ENCODE data around the gene ARHGEF16. TPM values are rescaled to one million over a fixed set of nuclear protein-coding genes. Genes with fewer than 3 reads are reported as not detected.

ARHGEF16 gene
- total RNA-seq, 4 donors from 2014 or later: 5.9 to 13.6 (median 8.4) TPM

DNA sequence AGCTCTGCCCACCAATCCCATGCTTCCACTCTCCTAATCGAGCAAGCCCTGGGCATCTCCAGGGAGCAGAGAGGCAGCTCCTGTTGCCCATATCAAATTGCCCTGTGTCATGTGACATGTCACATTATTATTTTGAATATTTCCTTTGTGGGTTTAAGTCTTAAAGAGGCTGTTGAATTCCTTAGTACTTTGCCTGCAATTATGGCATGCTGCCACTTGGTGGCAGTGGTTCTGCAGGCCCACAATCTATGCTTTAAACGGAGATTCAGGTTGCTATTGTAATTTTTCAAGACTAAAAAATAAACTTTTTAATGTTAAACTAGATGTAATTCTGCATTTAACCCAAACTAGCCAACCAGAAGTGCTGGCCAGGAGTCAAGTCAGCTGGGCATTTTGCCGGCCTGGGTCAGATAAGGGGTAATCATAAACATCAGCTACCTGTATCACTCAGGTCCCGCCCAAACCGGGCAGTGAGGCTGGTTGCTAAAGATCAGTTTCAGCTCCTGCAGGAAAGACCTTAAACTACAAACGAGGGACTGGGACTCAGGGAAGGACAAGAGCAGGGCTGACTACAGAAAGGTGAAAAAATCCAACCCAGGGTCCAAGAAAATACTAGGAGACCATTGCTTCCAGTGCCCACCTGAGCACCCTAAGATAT is 37.3 kb upstream of the ARHGEF16 start:
- no peak overlapping the region for H3K4me3 ChIP-seq
- peaks cover 86% of the 10 kb centered on the region for H3K27me3 ChIP-seq
- H3K9me3 ChIP-seq: no peaks in the 10 kb centered on the region
- WGBS: 83% methylated on average over 6 of the region's 6 CpGs
- TF ChIP-seq, protein P1, sequence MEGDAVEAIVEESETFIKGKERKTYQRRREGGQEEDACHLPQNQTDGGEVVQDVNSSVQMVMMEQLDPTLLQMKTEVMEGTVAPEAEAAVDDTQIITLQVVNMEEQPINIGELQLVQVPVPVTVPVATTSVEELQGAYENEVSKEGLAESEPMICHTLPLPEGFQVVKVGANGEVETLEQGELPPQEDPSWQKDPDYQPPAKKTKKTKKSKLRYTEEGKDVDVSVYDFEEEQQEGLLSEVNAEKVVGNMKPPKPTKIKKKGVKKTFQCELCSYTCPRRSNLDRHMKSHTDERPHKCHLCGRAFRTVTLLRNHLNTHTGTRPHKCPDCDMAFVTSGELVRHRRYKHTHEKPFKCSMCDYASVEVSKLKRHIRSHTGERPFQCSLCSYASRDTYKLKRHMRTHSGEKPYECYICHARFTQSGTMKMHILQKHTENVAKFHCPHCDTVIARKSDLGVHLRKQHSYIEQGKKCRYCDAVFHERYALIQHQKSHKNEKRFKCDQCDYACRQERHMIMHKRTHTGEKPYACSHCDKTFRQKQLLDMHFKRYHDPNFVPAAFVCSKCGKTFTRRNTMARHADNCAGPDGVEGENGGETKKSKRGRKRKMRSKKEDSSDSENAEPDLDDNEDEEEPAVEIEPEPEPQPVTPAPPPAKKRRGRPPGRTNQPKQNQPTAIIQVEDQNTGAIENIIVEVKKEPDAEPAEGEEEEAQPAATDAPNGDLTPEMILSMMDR (IDR thresholded peaks at IDR 0.05): no peak
- TF ChIP-seq POLR2AphosphoS5 (IDR thresholded peaks at IDR 0.05) (no peak), POLR2A (IDR thresholded peaks at IDR 0.05) (no peak), EP300 (IDR thresholded peaks at IDR 0.05) (no peak)
- peaks cover 5% of the 10 kb centered on the region for H3K4me1 ChIP-seq
- DNase-seq (ENCODE audit: low spot score in 2 of 2): no peak
- H3K27ac ChIP-seq: no peak overlapping the region
- no peaks in the 10 kb centered on the region for H3K36me3 ChIP-seq

DNA sequence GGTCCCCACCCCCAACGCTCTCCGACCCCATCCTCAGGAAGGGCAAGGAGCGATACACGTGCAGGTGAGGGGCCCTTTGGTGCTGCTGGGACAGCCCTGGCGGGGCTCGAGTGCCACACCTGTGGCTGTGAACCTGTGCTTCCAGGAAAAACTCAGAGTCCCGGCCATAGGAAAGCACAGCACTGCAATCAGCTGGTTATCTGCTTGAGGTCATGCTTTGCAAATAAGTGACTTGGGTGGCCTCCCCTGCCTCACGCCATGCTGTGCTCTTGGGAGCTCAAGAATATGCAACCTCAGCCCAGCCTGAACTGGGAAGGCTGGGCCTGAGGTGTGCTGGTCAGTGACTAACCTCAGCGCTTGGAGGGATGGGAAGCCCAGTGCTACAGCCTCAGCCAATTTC is 36.5 kb upstream of the ARHGEF16 start:
- H3K4me1 ChIP-seq: peaks cover 5% of the 10 kb centered on the region

DNA sequence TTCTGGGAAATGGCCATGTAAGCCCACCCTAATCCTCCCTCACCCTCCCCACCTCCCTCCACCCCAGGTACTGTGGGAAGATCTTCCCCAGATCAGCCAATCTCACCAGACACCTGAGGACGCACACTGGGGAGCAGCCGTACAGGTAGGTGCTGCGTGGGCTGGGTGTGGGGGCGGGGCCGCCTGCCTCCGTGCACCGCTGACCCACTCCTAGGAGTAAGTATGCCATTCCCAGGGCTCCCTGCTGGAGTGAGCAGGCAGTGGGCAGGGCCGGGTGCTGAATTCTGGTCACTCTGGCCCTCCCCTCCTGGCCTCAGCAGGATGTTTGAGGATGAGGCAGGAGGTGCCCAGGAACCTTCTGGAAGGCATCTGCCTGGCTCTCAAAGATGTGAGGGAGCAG is 35.9 kb upstream of the ARHGEF16 start:
- no peak for DNase-seq (ENCODE audit: low spot score in 2 of 2)
- Histone ChIP-seq H3K4me1 (peaks cover 11% of the 10 kb centered on the region), H3K27ac (no peak overlapping the region), H3K4me3 (no peak overlapping the region), H3K36me3 (no peaks in the 10 kb centered on the region), H3K27me3 (peaks cover 75% of the 10 kb centered on the region), H3K9me3 (no peaks in the 10 kb centered on the region)
- TF ChIP-seq EP300 (IDR thresholded peaks at IDR 0.05) (no peak), POLR2AphosphoS5 (IDR thresholded peaks at IDR 0.05) (no peak), POLR2A (IDR thresholded peaks at IDR 0.05) (no peak)
- TF ChIP-seq, protein P1 (IDR thresholded peaks at IDR 0.05): no peak
- no CpG with 5 or more reads among the region's 8 CpGs for WGBS

More for the DNA sequence above, 36.5 kb upstream of the ARHGEF16 start:
- H3K4me3 ChIP-seq: no peak overlapping the region
- 88% methylated on average over 8 of the region's 9 CpGs for WGBS
- no peaks in the 10 kb centered on the region for H3K9me3 ChIP-seq
- no peak overlapping the region for H3K27ac ChIP-seq
- H3K36me3 ChIP-seq: no peaks in the 10 kb centered on the region
- no peak for TF ChIP-seq EP300 (IDR thresholded peaks at IDR 0.05)
- no peak for TF ChIP-seq POLR2A (IDR thresholded peaks at IDR 0.05)
- TF ChIP-seq POLR2AphosphoS5 (IDR thresholded peaks at IDR 0.05): no peak
- TF ChIP-seq, protein P1 (IDR thresholded peaks at IDR 0.05): no peak
- H3K27me3 ChIP-seq: peaks cover 79% of the 10 kb centered on the region
- DNase-seq (ENCODE audit: low spot score in 2 of 2): no peak

DNA sequence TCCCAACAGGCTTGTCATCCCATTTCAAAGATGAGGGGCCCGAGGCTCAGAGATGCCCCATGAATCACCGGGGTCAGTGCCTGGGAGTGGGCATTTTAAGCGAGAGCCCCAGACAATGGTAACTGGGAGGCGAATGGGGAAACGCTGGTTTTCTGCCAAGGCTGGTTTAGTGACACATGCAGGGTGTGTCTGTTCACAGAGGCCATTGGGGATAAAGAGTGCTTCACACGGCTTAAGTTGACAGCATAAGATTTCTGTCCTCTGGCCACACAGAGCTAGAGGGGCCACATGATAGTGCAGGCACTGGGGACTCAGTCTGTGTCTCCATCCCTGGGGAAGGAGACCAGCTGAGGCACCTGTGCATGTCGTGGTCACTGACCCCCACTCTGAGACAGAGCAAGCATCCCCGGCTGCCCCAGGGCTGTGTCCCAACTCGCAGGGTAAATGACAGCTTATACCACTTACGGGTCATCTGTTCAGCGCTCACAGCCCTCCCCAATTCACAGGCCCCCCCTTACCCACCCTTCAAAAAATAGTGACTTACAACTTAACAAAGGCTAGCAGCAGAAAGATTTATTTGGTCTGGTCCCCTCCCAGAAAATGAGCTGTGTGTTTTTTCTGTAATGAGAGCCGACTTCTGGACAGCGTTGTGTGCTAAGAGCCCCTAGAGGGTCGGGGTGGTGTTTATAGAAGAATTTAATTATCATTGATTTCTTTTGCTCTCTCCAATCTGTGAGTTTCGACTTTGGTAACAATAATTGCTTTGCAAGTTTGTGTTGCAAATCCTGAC is 34.9 kb upstream of the ARHGEF16 start:
- Histone ChIP-seq H3K36me3 (no peaks in the 10 kb centered on the region), H3K4me1 (peaks cover 20% of the 10 kb centered on the region), H3K27me3 (peaks cover 69% of the 10 kb centered on the region), H3K9me3 (no peaks in the 10 kb centered on the region), H3K27ac (no peak overlapping the region), H3K4me3 (no peak overlapping the region)
- DNase-seq (ENCODE audit: low spot score in 2 of 2): no peak
- WGBS: 47% methylated on average over 14 of the region's 15 CpGs
- TF ChIP-seq, protein P1 (IDR thresholded peaks at IDR 0.05): no peak
- TF ChIP-seq POLR2AphosphoS5 (IDR thresholded peaks at IDR 0.05) (no peak), POLR2A (IDR thresholded peaks at IDR 0.05) (no peak), EP300 (IDR thresholded peaks at IDR 0.05) (no peak)

Data from suprapubic skin (tissue), 4 donors.